ENCODE measurements around the gene MESD.

Gene MESD

GRCh38 chr15:80991421-80991820 lies 1.8 kb upstream of the MESD start:
- DNase-seq (ENCODE audit: low spot score) = no peak

- no peak for DNase-seq (ENCODE audit: low spot score)
These were observed 1.3 kb upstream of the MESD start for GRCh38 chr15:80990955-80991354.

- no peak for DNase-seq (ENCODE audit: low spot score)
These were observed 520 bp downstream of the MESD start for GRCh38 chr15:80989081-80989517.

GRCh38 chr15:80988148-80988796 lies 1.3 kb downstream of the MESD start:
- no peak for DNase-seq (ENCODE audit: low spot score)

- no peak for DNase-seq (ENCODE audit: low spot score)
These were observed 3.1 kb downstream of the MESD start for GRCh38 chr15:80986487-80986886.

- no peak for DNase-seq (ENCODE audit: low spot score)
These were observed 3.6 kb downstream of the MESD start for GRCh38 chr15:80985981-80986380.

GRCh38 chr15:80984856-80985255 lies 4.8 kb downstream of the MESD start:
- DNase-seq (ENCODE audit: low spot score) = no peak

- DNase-seq (ENCODE audit: low spot score) = no peak
These were observed 6.8 kb downstream of the MESD start for GRCh38 chr15:80982839-80983238.

GRCh38 chr15:80982205-80982604 lies 7.4 kb downstream of the MESD start:
- DNase-seq (ENCODE audit: low spot score) = no peak

- DNase-seq (ENCODE audit: low spot score) = no peak
These were observed 9.9 kb downstream of the MESD start for GRCh38 chr15:80979538-80980200.

- DNase-seq (ENCODE audit: low spot score) = no peak
These were observed 10.8 kb downstream of the MESD start for GRCh38 chr15:80978685-80979329.

GRCh38 chr15:80977627-80978036 lies 12.0 kb downstream of the MESD start:
- no peak for DNase-seq (ENCODE audit: low spot score)

GRCh38 chr15:80976851-80977250 lies 12.8 kb downstream of the MESD start:
- DNase-seq (ENCODE audit: low spot score) = no peak

- DNase-seq (ENCODE audit: low spot score) = no peak
These were observed 14.7 kb downstream of the MESD start for GRCh38 chr15:80974914-80975313.

- DNase-seq (ENCODE audit: low spot score) = no peak
These were observed 17.3 kb downstream of the MESD start for GRCh38 chr15:80972276-80972675.

GRCh38 chr15:80971143-80971542 lies 18.5 kb downstream of the MESD start:
- DNase-seq (ENCODE audit: low spot score) = no peak

- no peak for DNase-seq (ENCODE audit: low spot score)
These were observed 19.0 kb downstream of the MESD start for GRCh38 chr15:80970658-80971057.

- peak; percentile 70 for DNase-seq (ENCODE audit: low spot score)
These were observed 19.5 kb downstream of the MESD start for GRCh38 chr15:80970018-80970657.

GRCh38 chr15:80969316-80969715 lies 20.3 kb downstream of the MESD start:
- no peak for DNase-seq (ENCODE audit: low spot score)

GRCh38 chr15:80967991-80968510 lies 21.6 kb downstream of the MESD start:
- DNase-seq (ENCODE audit: low spot score) = no peak

- no peak for DNase-seq (ENCODE audit: low spot score)
These were observed 22.2 kb downstream of the MESD start for GRCh38 chr15:80967451-80967850.

GRCh38 chr15:80966431-80967197 lies 23.0 kb downstream of the MESD start:
- DNase-seq (ENCODE audit: low spot score) = no peak
